ENCODE measurements around the gene EHMT1. TPM values are rescaled to one million over a fixed set of nuclear protein-coding genes. Genes with fewer than 3 reads are reported as not detected.
"Not testable (repeated sequence)": the region's sequence is repeated elsewhere in the genome, so short reads cannot be mapped to it uniquely, and the experiment has no call there.

EHMT1 gene
- total RNA-seq, 2 experiments from 2014 or later: 65.9 to 66.3 TPM

DNA sequence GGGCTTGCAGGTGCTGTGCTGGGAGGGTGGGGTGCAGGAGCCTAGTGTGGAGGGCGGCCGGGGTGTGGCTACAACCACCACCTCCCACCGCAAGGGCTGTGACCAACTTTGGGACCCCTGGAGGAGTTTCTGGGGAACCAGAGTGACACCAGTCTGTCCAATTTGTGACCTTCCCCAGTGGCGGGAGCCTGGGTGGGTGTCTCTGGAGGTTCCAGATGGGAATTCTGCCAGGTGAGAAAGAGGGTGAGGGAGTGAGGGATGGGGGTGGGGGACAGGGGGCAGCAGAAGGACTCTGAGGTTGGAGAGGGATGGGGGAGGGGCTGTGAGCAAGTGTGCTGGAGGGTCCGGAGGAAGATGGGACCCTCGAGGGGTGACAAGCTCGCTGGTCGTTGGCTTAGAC is 254.6 kb downstream of the EHMT1 start:
- Mint-ChIP-seq H3K4me1 (no peaks in the 10 kb centered on the region), H3K9me3 (no peaks in the 10 kb centered on the region), H3K27me3 (peaks cover 43% of the 10 kb centered on the region), H3K4me3 (no peak overlapping the region), H3K36me3 (no peaks in the 10 kb centered on the region), H3K27ac (no peak overlapping the region)
- DNase-seq: no peak

DNA sequence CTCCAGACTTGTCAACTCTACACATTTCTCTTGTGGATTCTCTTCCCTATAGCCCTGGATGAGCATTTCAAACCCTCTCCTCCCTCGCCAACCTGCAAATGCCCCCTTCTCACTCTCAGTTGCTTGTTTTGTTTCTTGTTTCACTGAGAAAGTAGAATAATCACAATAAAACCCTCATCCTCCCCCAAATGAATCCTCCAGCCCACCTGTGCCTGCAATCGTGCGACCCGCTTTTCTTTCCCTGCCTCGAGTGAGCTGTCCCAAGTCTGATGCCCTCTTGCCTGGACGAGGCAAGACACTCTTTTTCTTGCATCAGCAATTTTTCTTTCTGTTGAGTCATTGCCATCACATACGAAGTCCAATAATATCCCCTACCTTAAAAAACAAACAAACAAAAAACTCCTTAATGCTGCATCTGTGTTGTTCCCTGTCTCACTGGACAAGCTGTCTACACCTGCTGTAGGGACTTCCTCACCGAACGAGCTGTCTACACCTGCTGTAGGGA is 255.1 kb downstream of the EHMT1 start:
- Mint-ChIP-seq H3K27me3 (peaks cover 40% of the 10 kb centered on the region), H3K9me3 (no peaks in the 10 kb centered on the region), H3K4me1 (no peaks in the 10 kb centered on the region), H3K36me3 (no peaks in the 10 kb centered on the region), H3K27ac (no peak overlapping the region), H3K4me3 (no peak overlapping the region)
- DNase-seq: no peak

DNA sequence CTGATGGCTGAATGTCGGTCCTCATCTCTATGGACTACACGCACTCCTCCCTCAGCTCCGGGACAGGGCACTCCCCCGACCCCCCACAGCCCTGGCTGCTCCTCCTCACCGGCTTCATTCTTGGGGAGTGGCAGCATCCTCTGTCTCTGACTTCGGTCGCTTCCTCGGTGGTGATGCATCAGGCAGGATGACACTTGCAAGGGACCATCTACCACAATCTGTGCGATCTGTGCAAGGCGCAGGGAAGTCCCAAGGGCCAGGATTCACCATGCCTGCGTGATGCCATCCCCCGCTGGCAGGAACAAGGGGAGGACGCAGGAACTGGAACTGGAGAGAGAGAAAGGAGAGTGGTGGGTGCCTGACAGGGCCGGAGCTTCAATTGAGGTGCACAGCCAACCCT is 256.5 kb downstream of the EHMT1 start:
- no peak for DNase-seq
- no peaks in the 10 kb centered on the region for H3K36me3 Mint-ChIP-seq
- no peak overlapping the region for H3K27ac Mint-ChIP-seq

GRCh38 chr9:137875846-137876245 is 257.0 kb downstream of the EHMT1 start:
- Mint-ChIP-seq H3K27me3 (peaks cover 49% of the 10 kb centered on the region), H3K27ac (no peak overlapping the region), H3K4me3 (no peak overlapping the region), H3K36me3 (no peaks in the 10 kb centered on the region), H3K9me3 (no peaks in the 10 kb centered on the region), H3K4me1 (no peaks in the 10 kb centered on the region)
- DNase-seq: no peak

More for the DNA sequence above, 256.5 kb downstream of the EHMT1 start:
- Mint-ChIP-seq H3K9me3 (no peaks in the 10 kb centered on the region), H3K4me1 (no peaks in the 10 kb centered on the region), H3K27me3 (peaks cover 49% of the 10 kb centered on the region), H3K4me3 (no peak overlapping the region)

GRCh38 chr9:137876269-137876668 is 257.5 kb downstream of the EHMT1 start:
- Mint-ChIP-seq H3K36me3 (no peaks in the 10 kb centered on the region), H3K4me1 (no peaks in the 10 kb centered on the region), H3K27ac (no peak overlapping the region), H3K27me3 (peaks cover 49% of the 10 kb centered on the region), H3K4me3 (no peak overlapping the region), H3K9me3 (no peaks in the 10 kb centered on the region)
- DNase-seq: no peak

DNA sequence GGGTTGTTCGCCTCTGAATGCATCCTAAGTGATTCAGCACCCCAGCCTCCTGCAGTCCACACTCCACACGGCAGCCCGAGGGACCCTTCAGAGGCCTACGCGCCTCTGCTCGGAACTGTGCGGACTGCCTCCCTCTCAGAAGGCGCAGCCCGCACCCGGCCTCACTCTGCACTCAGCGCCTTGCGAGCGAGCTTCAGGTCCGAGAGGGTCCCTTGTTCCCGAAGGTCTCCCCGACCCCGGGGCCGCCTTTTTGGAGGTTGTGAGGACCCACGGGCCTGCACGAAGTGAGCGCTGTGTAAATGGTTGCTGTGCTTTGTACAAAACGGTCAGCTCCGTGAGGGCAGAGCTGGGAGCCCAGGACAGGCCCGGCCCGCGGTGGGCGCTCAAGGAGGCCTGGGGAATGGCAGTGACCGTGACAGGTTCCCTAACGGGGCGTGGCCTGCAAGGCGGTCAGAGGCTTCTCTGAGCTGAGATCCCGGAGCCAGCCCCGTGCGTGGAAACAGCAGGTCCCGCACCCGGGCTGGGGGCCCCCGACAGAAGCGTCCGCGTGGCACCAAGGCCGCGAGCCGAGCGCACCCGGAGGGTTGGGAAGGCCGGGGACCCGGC is 258.1 kb downstream of the EHMT1 start:
- H3K27ac Mint-ChIP-seq: no peak overlapping the region
- H3K4me3 Mint-ChIP-seq: no peak overlapping the region
- no peaks in the 10 kb centered on the region for H3K9me3 Mint-ChIP-seq

DNA sequence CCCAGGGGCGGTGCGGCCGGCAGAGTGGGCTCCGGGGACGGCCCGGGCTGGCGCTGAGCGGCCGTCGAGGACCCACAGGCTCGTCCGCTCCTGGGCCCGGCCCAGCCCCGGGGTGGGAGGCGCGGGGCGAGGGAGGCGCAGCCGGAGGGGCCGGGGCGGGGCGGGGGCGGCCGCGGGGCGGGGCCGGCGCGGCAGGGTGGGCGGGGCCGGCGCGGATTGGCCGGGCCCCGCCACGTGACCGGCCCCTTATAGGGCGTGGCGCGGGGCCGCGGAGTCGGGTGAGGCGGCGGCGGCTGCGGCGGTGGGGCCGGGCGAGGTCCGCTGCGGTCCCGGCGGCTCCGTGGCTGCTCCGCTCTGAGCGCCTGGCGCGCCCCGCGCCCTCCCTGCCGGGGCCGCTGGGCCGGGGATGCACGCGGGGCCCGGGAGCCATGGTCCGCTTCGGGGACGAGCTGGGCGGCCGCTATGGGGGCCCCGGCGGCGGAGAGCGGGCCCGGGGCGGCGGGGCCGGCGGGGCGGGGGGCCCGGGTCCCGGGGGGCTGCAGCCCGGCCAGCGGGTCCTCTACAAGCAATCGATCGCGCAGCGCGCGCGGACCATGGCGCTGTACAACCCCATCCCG is 258.8 kb downstream of the EHMT1 start, which contains the start of gene CACNA1B:
Gene CACNA1B, plus strand, starts transcription at position 277 of the 617 bp plus-strand sequence. Its CDS starts 152 bp downstream, at position 429.
- H3K4me3 Mint-ChIP-seq, H3K27ac Mint-ChIP-seq, H3K4me1 Mint-ChIP-seq, H3K36me3 Mint-ChIP-seq, H3K9me3 Mint-ChIP-seq, DNase-seq: not testable (repeated sequence)
- peaks cover 49% of the 10 kb centered on the region for H3K27me3 Mint-ChIP-seq

More for the DNA sequence above, 258.1 kb downstream of the EHMT1 start:
- Mint-ChIP-seq H3K4me1 (no peaks in the 10 kb centered on the region), H3K36me3 (no peaks in the 10 kb centered on the region), H3K27me3 (peaks cover 49% of the 10 kb centered on the region)
- DNase-seq: no peak

DNA sequence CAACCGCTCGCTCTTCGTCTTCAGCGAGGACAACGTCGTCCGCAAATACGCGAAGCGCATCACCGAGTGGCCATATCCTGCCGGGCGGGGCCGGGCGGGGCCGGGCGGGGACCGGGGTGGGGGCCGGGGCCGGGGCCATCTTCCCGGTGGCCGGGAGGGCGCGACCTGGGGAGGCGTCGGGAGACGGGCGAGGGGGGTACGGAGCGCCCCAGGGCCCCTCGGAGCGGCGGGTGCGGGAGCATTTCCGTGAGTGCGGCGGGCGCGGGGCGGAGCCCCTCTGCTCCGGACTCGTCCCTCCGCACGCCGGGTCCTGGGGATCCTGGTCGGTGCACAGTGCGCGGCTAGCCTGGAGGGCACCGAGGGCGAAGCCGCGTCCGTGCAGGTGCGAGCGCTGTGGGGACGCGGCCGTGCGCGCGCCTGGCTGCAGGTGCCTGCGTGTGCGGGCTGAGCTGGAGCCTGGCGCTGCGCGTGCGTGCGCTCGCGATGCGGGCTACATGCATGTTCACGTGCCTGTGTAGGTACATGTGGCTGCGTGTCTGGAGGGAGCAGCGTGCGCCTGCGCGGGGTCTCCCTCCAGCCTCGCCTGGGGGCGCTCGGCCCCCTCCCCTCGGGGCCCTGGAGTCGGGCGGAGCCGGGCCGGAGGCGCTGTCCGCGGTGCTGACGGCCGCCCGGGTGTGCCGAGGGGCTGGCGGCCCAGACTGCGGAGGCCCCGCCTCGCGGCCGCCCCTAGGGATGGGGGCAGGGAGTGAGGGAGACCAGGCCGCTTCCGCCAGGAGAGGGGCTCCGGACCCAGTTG is 259.5 kb downstream of the EHMT1 start:
- Mint-ChIP-seq H3K9me3 (no peaks in the 10 kb centered on the region), H3K27me3 (peaks cover 45% of the 10 kb centered on the region), H3K36me3 (no peaks in the 10 kb centered on the region), H3K27ac (no peak overlapping the region), H3K4me3 (no peak overlapping the region), H3K4me1 (no peaks in the 10 kb centered on the region)
- peak; percentile 64 for DNase-seq

- no peak for DNase-seq
- Mint-ChIP-seq H3K36me3 (no peaks in the 10 kb centered on the region), H3K27me3 (peaks cover 38% of the 10 kb centered on the region), H3K4me1 (no peaks in the 10 kb centered on the region), H3K9me3 (no peaks in the 10 kb centered on the region), H3K4me3 (no peak overlapping the region), H3K27ac (no peak overlapping the region)
Observed at GRCh38 chr9:137879052-137879451, 260.2 kb downstream of the EHMT1 start.

DNA sequence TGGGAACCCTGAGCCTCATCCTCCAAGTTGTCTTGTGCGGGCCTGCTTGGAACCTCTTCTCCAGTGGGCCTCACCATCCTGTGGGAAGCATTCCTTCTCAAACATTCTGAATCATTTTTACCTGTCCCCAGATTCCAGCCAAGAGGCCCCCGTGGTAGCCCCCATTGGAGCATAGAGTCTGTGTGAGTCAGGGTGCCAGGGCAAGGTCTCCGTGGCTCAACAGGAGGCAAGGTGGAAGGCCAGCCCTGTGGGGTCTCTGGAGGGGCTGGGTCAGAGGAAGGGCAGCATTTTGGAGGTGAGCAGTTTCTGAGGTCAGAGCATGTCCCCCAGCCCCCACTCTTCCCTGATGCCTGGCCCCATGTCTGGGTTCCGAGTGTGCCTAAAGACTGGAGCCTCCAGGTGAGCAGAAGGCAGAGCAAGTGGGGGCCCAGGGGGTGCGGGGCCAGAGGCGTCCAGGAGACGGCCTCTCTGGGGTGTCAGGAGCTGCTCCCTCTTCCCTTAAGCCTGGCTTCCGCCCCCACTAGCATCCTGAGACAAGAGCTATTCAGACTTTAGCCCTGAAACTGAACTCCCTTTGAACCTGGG is 260.9 kb downstream of the EHMT1 start:
- Mint-ChIP-seq H3K27ac (no peak overlapping the region), H3K4me3 (no peak overlapping the region), H3K4me1 (no peaks in the 10 kb centered on the region), H3K36me3 (no peaks in the 10 kb centered on the region), H3K27me3 (peaks cover 36% of the 10 kb centered on the region), H3K9me3 (no peaks in the 10 kb centered on the region)
- DNase-seq: no peak

DNA sequence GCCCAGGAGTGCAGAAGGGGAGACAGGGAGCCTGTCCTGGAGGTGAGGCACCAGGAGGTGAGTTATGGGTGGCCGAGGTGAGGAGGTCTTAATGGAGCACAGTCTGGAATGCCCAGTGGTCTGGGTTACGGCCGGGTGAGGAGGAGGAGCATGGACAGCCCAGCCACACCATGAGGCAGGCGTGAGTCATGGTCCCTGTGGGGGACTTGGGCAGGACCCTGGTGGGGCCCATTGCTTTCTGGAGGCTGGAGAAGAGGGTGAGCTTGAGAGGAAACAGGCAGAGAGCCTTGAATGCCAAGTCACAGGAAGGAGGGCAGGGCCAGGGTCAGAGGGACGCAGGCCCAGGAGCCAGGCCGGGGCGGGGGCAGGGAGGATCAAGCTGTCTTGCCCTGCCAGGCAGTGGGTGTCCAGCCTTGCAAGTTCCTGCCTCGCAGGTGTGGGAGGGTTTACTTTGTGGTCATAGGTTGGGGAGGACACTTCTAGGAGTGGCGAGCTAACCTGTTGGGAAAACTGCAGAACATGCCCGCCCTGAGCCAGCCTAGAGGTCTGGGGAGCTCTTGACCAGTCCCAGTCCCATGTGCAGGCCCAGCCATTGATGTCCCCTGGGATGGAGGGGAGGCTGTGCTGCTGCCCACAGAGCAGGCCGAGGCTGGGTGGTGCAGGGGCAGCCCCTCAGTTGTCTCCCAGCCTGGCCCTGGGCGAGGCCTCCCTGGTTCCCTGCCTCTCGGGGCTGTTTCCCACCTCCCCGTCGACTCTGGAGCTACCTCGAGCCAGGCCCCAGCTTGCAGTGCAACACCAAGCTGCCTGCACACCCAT is 261.6 kb downstream of the EHMT1 start:
- Mint-ChIP-seq H3K4me3 (no peak overlapping the region), H3K4me1 (no peaks in the 10 kb centered on the region), H3K36me3 (no peaks in the 10 kb centered on the region), H3K27me3 (peaks cover 32% of the 10 kb centered on the region), H3K27ac (no peak overlapping the region), H3K9me3 (no peaks in the 10 kb centered on the region)
- no peak for DNase-seq

GRCh38 chr9:137880976-137881530 is 262.2 kb downstream of the EHMT1 start:
- H3K4me1 Mint-ChIP-seq: no peaks in the 10 kb centered on the region
- no peaks in the 10 kb centered on the region for H3K36me3 Mint-ChIP-seq
- H3K27ac Mint-ChIP-seq: no peak overlapping the region
- H3K27me3 Mint-ChIP-seq: peaks cover 25% of the 10 kb centered on the region
- no peaks in the 10 kb centered on the region for H3K9me3 Mint-ChIP-seq
- DNase-seq: no peak
- H3K4me3 Mint-ChIP-seq: no peak overlapping the region

- DNase-seq: no peak
- Mint-ChIP-seq H3K27me3 (peaks cover 17% of the 10 kb centered on the region), H3K27ac (no peak overlapping the region), H3K4me3 (no peak overlapping the region), H3K36me3 (no peaks in the 10 kb centered on the region), H3K4me1 (no peaks in the 10 kb centered on the region), H3K9me3 (no peaks in the 10 kb centered on the region)
Observed at GRCh38 chr9:137881591-137882505, 263.0 kb downstream of the EHMT1 start.

Data from activated naive CD8-positive, alpha-beta T cell treated with anti-CD3 and anti-CD28 coated beads for 36 hours (primary cell).